Body of pancreas (tissue), 4 donors: ENCODE measurements around the gene SAFB2. TPM values are rescaled to one million over a fixed set of nuclear protein-coding genes. Genes with fewer than 3 reads are reported as not detected.

Experiments used
- ATAC-seq: fragments of 150-250 bp; one replicate; pipeline ENCODE4 v1.9.1; 2016
- DNase-seq, 4 donors: peaks; one replicate each; pipeline ENCODE4 v3.0.0-alpha.2; 2019
- H3K27ac ChIP-seq, 4 donors: fragments of 200-600 bp; sonication (generic); 1 replicate in 3 of 4; 2 replicates in 1 of 4; pipeline versions ENCODE4 v1.5.1 to v1.6.1; 2016 to 2019; ENCODE audit warnings: mild to moderate bottlenecking in 1 of 4, mixed read lengths in 1 of 4, moderate library complexity in 1 of 4
- H3K27me3 ChIP-seq, 2 donors: fragments of 200-600 bp; sonication (generic); one replicate each; pipeline ENCODE4 v1.6.0; 2016; ENCODE audit warnings: mild to moderate bottlenecking in 1 of 2
- H3K36me3 ChIP-seq, 2 donors: fragments of 200-600 bp; sonication (generic); replicated peaks in 1 of 2; 2 replicates each; pipeline ENCODE4 v1.5.1; 2016; ENCODE audit warnings: low read depth in 2 of 2; ENCODE audit not compliant: insufficient read depth in 1 of 2
- H3K4me1 ChIP-seq: fragments of 200-600 bp; sonication (generic); one replicate; pipeline ENCODE4 v1.6.0; 2016
- H3K4me3 ChIP-seq, 2 donors: fragments of 200-600 bp; sonication (generic); 1 replicate in 1 of 2; 2 replicates in 1 of 2; pipeline ENCODE4 v1.5.1; 2016 to 2019
- H3K9me3 ChIP-seq, 3 donors: fragments of 200-600 bp; sonication (generic); 1 replicate in 2 of 3; 2 replicates in 1 of 3; pipeline ENCODE4 v1.5.1; 2016
- CTCF ChIP-seq, 7 experiments: fragments of 450-650 bp in 4 of 7; fragments of 200-600 bp in 3 of 7; sonication (generic) in 3 of 7; IDR thresholded peaks; one replicate each; pipeline ENCODE4 v1.5.1; 2016 to 2019; ENCODE audit warnings: antibody characterized with exemption in 7 of 7
- POLR2A ChIP-seq, 3 donors: fragments of 450-650 bp; IDR thresholded peaks; one replicate each; pipeline ENCODE4 v1.6.1; 2016; ENCODE audit warnings: antibody characterized with exemption in 3 of 3, mild to moderate bottlenecking in 2 of 3
- WGBS, 2 donors: methylation state at CpG; one replicate each; pipeline ENCODE4 v1.1.5; 2017; 5-methylcytosine and 5-hydroxymethylcytosine counted together
- intact Hi-C: fragments of 100-400 bp; cut with DNase I; formaldehyde crosslinking; loops from one replicate; pipeline ENCODE4 v1.15.1; 2023
- total RNA-seq, 2 donors: library from RNA; depleted of rRNA; stranded (reverse); fragments of >200 nt; gene quantifications; one replicate each; pipeline ENCODE4 v1.1.0, GENCODE V29; 2016

Gene SAFB2
- total RNA-seq, 2 donors from 2014 or later = 38.7 to 104 TPM

- DNase-seq = no peak
- intact Hi-C loops = no loop called here
- Histone ChIP-seq H3K9me3 (no peaks in the 10 kb centered on the region), H3K36me3 (no peaks in the 10 kb centered on the region), H3K4me3 (no peak overlapping the region), H3K27me3 (peaks cover 0 to 6% of the 10 kb centered on the region in 2 donors), H3K4me1 (peaks cover under 1% of the 10 kb centered on the region), H3K27ac (no peak overlapping the region)
- no peak for ATAC-seq
- TF ChIP-seq POLR2A (IDR thresholded peaks at IDR 0.05) (no peak), CTCF (IDR thresholded peaks at IDR 0.05) (no peak)
- WGBS, 2 donors = 61 to 75% methylated on average over 10 to 14 of the region's 14 CpGs
Measured at GRCh38 chr19:5572556-5573286, 49.9 kb downstream of the SAFB2 start.

GRCh38 chr19:5571777-5572176, 50.8 kb downstream of the SAFB2 start:
- H3K36me3 ChIP-seq = no peaks in the 10 kb centered on the region
- ATAC-seq (no peak), DNase-seq (no peak)
- H3K4me1 ChIP-seq = no peaks in the 10 kb centered on the region
- intact Hi-C loops = no loop called here
- WGBS, 2 donors = 93 to 97% methylated on average over 3 of the region's 3 CpGs
- no peak overlapping the region for H3K27ac ChIP-seq
- no peaks in the 10 kb centered on the region for H3K9me3 ChIP-seq
- H3K27me3 ChIP-seq = peaks cover 0 to 6% of the 10 kb centered on the region in 2 donors
- TF ChIP-seq CTCF (IDR thresholded peaks at IDR 0.05) = no peak
- no peak for TF ChIP-seq POLR2A (IDR thresholded peaks at IDR 0.05)
- H3K4me3 ChIP-seq = no peak overlapping the region

GRCh38 chr19:5567970-5568407, 54.6 kb downstream of the SAFB2 start:
- WGBS, 2 donors = 16% methylated on average over 40 of the region's 40 CpGs; no CpG with 5 or more reads in 1 of the 2 donors
- Histone ChIP-seq H3K9me3 (no peaks in the 10 kb centered on the region), H3K36me3 (no peaks in the 10 kb centered on the region), H3K4me1 (no peaks in the 10 kb centered on the region), H3K27ac (no peak overlapping the region), H3K27me3 (peaks cover 0 to 11% of the 10 kb centered on the region in 2 donors), H3K4me3 (no peak overlapping the region)
- intact Hi-C loops = no loop called here
- no peak for TF ChIP-seq CTCF (IDR thresholded peaks at IDR 0.05)
- no peak for TF ChIP-seq POLR2A (IDR thresholded peaks at IDR 0.05)
- DNase-seq (no peak), ATAC-seq (no peak)

- intact Hi-C loops = no loop called here
- Histone ChIP-seq H3K4me3 (no peak within 1 kb of the TSS), H3K27ac (no peak within 1 kb of the TSS), H3K27me3 (peaks cover 0 to 11% of the 10 kb centered on the region in 2 donors), H3K36me3 (no peaks in the 10 kb centered on the region), H3K9me3 (no peaks in the 10 kb centered on the region), H3K4me1 (no peaks in the 10 kb centered on the region)
- 9 to 39% methylated on average over 10 to 47 of the region's 63 CpGs for WGBS, 2 donors
- ATAC-seq = no peak
- TF ChIP-seq POLR2A (IDR thresholded peaks at IDR 0.05) = no peak
- no peak for TF ChIP-seq CTCF (IDR thresholded peaks at IDR 0.05)
- no peak for DNase-seq
Measured at GRCh38 chr19:5567360-5567969, 55.1 kb downstream of the SAFB2 start, which contains the start of gene TINCR. TSS of gene TINCR (minus strand) at chr19:5567953.
